ENCODE measurements around the gene TFCP2.

The TFCP2 gene

DNA sequence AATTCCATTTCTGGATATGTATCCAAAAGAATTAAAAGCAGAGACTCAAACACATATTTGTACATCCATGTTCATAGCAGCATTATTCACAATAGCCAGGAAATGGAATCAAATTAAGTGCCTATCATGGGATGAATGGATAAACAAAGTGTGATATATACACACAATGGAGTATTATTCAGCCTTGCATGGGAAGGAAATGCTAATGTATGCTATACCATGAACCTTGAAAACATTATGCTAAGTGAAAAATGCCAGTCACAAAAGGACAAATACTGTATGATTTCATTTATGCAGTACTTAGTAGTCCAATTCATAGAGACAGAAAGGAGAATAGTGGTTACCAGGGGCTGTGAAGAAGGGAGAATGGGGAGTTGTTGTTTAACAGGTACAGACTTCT is 57.4 kb downstream of the TFCP2 start:
- TF ChIP-seq, protein P1, sequence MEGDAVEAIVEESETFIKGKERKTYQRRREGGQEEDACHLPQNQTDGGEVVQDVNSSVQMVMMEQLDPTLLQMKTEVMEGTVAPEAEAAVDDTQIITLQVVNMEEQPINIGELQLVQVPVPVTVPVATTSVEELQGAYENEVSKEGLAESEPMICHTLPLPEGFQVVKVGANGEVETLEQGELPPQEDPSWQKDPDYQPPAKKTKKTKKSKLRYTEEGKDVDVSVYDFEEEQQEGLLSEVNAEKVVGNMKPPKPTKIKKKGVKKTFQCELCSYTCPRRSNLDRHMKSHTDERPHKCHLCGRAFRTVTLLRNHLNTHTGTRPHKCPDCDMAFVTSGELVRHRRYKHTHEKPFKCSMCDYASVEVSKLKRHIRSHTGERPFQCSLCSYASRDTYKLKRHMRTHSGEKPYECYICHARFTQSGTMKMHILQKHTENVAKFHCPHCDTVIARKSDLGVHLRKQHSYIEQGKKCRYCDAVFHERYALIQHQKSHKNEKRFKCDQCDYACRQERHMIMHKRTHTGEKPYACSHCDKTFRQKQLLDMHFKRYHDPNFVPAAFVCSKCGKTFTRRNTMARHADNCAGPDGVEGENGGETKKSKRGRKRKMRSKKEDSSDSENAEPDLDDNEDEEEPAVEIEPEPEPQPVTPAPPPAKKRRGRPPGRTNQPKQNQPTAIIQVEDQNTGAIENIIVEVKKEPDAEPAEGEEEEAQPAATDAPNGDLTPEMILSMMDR (IDR thresholded peaks at IDR 0.05): no peak
- H3K27ac ChIP-seq: no peak overlapping the region
- H3K4me3 ChIP-seq: no peak overlapping the region
- DNase-seq (ENCODE audit: low spot score): no peak

DNA sequence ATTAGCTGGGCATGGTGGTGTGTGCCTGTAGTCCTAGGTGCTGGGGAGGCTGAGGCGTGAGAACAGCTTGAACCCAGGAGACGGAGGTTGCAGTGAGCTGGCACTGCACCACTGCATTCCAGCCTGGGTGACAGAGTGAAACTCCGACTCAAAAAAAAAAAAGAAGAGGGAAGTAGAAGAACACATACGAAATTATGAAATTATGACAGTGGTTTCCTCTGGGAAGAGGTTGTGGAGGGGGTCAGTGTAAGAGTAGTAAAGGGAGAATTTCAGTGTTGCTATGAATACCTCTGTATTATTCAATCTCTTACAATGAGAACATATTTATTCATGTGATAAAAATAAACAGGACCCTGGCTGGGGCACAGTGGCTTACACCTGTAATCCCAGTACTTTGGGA is 64.8 kb downstream of the TFCP2 start:
- Histone ChIP-seq H3K4me3 (no peak overlapping the region), H3K27ac (no peak overlapping the region)
- no peak for DNase-seq (ENCODE audit: low spot score)
- TF ChIP-seq, protein P1 (IDR thresholded peaks at IDR 0.05): no peak

DNA sequence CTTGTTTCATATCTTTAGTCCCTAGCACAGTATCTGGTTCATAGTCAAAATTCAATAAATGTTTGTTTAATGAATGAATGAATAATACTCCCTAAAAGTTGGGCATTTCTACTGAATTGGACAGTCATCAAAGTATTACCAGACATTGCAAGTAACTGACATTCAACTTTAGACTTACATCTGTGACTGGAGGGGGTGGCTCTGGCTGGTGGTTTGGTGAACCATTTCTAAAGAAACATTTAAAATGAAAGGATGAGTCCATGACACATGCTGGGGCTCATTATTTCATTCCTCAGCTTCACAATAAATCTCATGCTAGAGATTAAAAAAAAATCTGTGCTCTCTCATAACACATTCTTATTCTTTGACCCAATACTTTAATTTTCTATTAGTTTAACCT is 69.0 kb downstream of the TFCP2 start:
- Histone ChIP-seq H3K4me3 (no peak overlapping the region), H3K27ac (no peak overlapping the region)
- no peak for DNase-seq (ENCODE audit: low spot score)
- TF ChIP-seq, protein P1 (IDR thresholded peaks at IDR 0.05): no peak

DNA sequence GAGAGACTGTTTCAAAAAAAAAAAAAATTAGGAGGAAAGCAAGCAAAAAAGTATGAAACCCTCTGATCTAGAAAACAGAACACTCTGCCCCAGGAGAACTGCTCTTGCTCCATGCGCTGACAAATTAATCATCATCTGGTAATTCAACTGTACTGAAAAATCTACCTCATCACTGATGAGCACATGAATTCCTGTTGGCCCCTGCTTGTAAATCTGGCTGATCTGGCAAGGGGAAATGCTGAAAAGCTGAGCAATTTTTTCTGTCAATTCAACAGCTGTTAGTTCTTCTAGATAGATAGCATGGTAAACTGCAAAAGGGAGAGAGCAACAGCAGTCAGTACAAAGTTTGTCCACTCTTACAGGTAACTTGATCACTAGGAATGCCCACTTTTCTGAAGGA is 74.3 kb downstream of the TFCP2 start:
- TF ChIP-seq, protein P1 (IDR thresholded peaks at IDR 0.05): no peak
- Histone ChIP-seq H3K4me3 (no peak overlapping the region), H3K27ac (no peak overlapping the region)
- no peak for DNase-seq (ENCODE audit: low spot score)

DNA sequence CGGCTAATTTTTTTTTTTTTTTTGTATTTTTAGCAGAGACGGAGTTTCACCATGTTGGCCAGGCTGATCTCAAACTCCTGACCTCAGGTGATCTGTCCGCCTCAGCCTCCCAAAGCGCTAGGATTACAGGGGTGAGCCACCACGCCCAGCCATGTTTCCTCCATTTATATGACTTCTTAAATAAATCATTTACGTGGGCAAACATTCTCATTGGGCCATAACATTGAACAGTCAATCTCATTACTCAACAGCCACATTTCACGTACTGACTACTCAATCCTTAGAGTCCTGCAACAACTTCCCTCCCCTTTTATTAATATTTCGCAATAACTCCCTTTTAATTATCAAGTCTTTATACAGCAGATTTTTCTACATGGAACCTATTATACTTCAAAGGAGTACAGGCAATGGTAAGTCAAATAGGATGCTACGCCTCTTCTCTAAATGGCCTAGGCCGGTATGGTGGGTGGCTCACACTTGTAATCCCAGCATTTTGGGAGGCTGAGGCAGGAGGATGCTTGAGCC is 82.2 kb downstream of the TFCP2 start:
- H3K4me3 ChIP-seq: no peak overlapping the region
- TF ChIP-seq, protein P1 (IDR thresholded peaks at IDR 0.05): no peak
- no peak overlapping the region for H3K27ac ChIP-seq
- DNase-seq (ENCODE audit: low spot score): no peak

DNA sequence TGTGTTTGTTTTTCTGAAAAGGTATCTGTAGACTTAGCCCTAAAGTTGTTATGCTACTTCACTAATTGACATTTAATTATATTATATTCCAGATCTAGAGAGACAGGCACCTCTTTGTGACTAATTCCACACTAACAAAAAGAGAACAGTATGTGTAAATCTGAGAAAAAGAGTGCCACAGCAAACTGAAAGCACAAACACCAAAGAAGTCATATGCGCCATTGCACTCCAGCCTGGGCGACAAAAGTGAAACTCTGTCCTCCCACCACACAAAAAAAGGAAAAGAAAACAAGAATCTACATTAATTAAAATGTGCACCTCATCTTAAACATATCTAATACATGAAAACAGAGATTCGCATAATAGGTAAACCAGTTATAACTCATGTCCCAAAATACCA is 85.1 kb downstream of the TFCP2 start:
- TF ChIP-seq, protein P1 (IDR thresholded peaks at IDR 0.05): no peak
- H3K4me3 ChIP-seq: no peak overlapping the region
- H3K27ac ChIP-seq: no peak overlapping the region
- no peak for DNase-seq (ENCODE audit: low spot score)

DNA sequence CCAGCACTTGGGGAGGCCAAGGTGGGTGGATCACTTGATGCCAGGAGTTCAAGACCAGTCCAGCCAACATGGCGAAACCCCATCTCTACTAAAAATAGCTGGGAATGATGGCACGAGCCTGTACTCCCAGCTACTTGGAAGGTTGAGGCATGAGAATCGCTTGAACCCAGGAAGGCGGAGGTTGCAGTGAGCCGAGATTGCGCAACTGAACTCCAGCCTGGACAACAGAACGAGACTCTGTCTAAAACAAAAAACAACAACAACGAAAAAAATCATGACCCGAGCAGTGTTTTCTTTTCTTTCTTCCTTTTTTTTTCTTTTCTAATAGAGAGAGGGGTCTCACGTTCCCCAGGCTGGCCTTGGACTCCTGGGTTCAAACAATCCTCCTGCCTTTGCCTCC is 86.0 kb downstream of the TFCP2 start:
- Histone ChIP-seq H3K4me3 (no peak overlapping the region), H3K27ac (no peak overlapping the region)
- TF ChIP-seq, protein P1 (IDR thresholded peaks at IDR 0.05): no peak
- DNase-seq (ENCODE audit: low spot score): no peak
